T-helper 22 cell (primary cell): ENCODE data around the gene PLEKHM3.

Source experiments
- DNase-seq: peaks from one replicate; pipeline ENCODE4 v3.0.0-alpha.2; 2020; ENCODE audit warnings: low read depth

Gene PLEKHM3

DNA sequence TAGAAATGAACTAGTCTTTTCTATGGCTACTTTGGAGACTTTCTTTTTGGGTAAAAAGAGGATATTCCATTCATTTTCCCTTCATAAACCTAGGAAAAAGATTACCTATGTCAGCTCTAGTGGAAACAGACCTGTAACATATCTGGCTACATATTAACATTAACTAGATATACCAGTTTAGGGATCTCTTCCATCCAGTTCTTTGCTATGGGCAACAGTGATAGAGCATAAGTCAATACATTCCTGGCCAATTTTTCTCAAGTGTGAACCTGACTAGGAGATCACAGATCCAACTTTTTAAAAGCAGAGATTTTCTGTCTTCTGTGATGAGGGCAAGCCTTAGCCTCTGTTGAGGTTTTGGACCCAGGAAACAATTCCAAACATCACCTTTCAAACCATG, 34.5 kb downstream of the PLEKHM3 start:
- no peak for DNase-seq

DNA sequence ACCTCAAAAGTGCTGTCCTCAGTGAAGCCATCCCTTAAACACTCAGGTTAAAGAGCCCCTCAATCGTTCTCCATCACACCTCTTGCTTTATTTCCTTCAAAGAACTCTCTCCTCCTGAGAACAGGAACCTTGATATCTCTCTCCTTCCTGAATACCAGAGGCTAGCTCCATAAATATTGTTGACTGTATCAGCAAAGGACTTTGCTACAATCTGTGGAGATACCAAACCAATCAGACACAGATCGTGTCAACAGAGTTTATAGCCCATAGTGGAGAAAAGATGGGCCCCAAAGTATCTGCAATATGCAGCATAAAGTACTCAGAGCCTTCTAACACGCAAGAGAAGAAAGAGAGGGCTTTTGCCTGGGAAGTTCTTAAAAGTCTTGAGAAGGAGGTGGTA, 36.4 kb downstream of the PLEKHM3 start:
- DNase-seq, result no peak

DNA sequence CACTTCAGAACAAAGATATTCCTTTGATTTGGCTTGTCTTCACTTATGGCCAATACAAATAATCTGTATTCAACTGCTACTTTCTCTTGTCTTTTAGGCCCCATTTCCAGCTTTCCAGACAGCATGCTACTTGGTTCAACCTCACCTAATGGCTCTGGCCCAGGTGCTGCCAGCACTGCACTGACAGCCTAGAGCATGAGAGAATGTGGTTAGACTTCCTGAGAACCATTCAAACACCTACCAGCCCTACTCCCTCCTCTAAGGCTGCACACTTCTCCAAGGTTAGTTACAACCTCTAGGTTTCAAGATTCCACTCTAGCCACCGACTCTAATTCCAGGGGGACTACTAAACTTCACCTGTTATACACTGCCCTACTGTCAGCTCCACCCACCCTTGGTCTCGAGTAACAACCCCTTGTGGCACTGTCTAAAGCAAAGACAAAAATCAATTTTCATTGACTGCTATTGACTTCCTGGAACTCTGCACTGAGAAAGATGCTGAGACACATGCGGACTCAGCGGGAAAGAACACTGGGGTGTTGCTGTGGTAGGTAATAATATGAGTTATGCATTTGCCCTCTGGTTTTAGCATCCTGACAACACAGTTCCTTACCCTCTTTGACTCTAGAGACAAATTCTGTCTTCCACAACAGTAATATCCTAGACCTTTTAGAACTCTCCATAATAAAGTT, 38.2 kb downstream of the PLEKHM3 start:
- DNase-seq, result no peak

DNA sequence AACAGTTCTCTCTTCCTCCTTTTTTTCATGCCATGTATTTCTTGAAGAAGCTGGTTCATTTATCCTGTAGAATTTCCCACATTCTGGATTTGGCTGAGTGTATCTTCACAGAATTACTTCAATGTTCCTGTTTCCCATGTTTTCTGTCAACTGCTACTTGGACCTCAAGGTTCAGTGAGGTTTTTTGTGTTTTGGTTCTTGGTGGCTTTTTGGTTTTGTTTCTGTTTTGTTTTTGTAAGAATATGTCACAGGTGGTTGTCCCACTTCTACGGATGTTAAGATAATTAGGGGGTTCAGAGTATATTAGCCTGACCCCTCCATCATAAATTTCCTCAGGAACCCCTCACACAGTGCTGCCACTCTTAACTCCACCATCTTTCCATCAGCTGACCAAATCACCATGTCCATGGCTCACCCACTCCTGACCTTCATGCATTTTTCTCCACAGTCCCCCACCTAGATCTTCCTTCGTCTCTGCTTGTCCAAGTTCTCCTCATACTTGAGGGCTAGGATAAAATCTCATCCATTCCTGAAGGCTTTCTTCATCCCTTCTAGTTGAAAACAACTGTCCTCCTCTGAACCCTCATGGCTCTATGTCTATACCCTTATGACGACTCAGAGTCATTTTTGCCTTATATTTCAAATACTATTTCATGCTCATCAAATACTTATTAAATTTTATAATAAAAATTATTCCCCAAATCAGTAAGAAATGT, 40.4 kb downstream of the PLEKHM3 start:
- no peak for DNase-seq

DNA sequence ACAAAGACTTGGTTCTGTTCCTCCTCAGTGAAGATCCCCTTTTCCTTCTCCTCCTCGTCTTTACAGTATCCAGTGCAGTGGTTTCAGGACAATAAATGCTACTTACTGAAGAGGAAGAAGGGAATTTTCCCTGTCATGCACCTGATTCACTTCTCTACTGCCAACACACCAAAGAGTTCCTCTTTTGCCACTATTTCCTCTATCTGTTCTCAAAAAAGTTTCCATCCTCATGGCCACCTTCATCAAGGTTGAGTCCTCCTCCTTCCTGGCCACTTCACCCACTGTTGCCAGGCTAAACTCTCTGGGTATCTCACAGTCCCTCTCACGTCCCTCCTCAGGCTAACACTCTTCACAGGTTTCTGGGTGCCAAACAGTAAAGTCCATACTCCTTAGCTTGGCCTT, 41.7 kb downstream of the PLEKHM3 start:
- DNase-seq, result no peak

DNA sequence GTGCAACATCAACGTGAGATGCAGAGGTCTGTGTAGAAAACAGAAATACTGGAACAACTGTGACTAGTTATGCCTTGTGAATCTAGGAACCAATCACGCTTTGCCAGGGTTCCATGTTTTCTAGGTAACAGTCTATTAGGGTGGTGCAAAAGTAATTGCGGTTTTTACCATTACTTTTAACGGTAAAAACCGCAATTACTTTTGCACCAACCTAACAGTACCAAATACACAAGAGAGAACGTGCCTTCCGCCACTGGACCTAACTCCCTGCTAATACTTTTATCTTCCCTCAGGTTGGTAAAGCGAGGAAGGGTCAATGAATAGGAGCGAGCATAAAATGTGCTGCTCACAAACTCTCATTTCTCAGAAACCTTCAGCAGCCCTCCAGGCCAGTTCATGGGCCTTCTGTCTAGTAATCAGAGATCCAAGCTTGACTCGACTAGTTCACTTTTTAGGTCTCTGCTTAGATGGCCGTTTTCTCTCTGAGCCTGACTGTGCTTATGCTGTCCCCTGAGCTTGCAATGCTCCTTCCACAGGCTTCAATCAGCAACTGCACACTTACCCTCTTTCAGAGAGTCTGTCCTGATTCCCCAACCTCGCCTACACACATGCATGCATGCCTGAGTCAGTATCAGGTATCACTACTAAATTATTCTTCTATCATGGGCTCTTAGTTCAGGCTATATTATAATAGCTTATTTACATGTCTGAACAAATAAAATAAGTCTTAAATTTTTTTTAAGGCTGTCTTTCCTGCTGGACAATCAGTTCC, 47.0 kb downstream of the PLEKHM3 start:
- DNase-seq, result no peak

DNA sequence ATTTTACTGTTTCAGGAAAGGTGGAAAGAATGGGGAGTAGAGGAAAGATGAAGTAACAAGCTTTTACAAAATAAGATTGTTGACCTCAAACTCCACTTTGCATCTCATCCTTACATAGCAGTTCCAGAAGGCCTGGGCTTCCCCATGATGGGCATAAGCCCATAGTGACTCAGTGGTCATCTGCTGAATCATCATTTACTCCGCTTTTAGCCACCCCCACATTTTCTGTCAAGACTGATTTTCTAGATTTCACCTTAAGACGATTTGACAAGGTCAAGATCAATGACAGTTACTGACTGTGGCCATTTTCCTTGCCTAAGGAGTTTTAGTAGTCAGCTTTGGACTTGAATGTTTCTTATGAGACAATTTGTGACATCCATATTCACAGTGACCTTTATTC, 49.4 kb downstream of the PLEKHM3 start:
- DNase-seq, result no peak

DNA sequence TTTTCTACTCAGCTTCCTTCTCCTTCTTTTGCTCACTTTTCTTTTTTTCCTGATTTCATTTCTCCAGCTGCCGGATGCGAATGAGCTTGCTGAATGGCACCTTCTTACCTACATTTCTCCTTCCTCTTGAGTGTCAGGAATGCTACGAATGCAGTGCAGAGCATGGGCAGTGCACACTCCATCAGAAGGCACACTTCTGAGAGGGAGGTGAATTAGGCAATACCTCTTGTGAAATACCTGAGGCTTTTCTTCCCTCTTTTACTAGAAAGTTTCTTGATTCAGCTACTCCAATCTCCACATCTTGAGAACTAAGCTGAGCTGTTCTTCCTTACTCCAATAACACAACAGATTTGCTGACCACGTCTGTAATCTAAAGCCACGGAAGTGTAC, 51.1 kb downstream of the PLEKHM3 start:
- no peak for DNase-seq

DNA sequence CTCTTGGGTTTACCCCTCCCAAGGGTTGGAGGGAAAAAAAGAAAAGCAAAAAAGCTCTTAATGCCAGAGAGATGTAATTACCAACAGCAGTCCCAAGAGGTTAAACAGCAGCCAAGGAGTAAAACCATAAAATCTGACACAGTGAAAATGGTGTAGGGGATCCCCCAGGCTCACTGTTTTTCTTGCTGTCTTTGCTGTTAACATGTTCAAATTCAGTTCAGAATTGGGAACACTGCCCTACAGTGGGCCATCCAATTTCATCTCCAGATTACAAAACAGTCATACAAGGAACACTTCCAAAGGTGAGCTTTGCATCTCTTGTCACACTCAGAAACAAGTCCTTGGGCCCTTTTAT, 54.5 kb downstream of the PLEKHM3 start:
- no peak for DNase-seq

DNA sequence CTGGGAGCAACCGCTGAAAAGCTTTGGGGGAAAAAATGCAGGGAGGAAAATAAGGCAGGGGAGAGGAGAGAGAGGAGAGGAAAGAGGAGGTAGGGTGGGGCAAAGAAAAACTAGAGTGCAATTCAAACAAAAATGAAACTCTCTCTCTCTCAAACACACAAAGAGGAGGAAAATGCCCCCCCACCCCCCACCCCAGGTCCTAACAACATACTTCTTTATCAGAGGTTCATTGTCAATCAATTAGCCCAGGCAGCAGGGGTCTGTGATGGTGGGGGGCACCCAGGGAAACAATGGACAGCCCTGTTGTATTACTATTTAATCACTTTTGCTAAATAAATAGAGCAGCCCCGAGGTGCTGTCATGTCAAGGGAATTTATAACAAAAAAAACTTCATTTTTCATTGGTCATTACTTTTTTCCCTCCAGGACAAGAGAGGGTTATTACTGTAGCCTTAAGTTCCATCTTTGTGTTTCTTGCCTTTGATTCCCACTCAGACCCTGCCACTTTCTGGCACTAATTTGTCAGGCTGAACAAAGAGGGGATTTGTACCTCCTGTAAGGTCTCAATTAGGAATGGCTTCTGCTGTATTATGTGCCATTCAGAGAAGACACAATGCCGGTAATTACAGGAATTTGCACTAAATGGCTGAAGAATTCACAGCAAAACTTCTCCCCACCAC, 55.0 kb downstream of the PLEKHM3 start:
- DNase-seq, result no peak

DNA sequence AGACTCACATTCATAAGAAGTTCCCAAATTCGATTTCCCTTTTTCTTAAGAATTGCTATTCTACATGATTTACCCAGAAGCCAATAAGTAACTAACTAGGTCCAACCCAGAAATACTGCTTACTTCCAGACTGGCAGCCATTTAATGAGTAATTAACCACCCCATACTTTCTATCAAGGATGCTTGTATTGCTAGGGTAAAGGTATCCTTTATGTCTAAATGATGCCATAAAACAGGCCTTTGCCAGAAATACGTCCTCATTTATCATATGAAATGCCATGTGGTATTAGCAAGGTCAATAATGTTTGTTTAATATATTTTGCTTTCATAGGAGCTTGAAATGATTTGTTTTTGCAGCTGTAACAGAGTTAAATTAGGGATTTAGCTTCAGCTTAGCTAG, 56.1 kb downstream of the PLEKHM3 start:
- DNase-seq, result no peak

DNA sequence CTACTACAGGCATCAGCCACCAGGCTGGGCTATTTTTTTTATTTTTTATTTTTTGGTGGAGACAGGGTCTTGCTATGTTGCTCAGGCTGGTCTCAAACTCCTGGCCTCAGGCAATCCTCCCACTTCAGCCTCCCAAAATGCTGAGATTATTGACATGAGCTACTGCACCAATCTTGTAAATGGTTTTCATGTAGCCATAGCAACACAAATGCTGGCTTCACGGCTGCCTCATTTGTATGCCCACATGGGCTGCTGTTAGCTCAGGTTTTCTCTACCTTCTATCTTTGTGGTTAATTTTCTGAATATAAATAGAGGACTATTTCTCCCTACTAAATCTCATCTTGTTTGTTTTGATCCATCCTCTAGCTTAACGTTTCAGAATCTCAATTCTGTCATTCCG, 58.2 kb downstream of the PLEKHM3 start:
- DNase-seq, result no peak

DNA sequence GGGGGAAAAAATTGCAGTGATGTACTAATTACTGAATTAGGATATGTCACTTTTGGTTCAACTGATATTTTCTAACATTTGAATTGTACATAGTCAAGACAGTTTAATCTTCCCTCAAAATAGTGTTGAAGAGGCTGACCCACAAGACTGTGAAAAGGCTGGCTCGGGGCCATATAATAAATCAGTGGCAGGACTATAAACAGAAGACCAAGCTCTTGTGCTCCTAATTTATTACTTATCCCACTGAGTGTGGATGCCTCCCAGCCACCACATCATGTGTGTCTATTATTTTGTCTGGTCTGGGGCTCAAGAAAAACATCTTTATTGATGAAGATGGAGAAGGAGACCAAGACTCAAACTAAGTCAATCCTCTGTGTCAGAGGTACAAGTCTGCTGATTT, 64.4 kb downstream of the PLEKHM3 start:
- no peak for DNase-seq

DNA sequence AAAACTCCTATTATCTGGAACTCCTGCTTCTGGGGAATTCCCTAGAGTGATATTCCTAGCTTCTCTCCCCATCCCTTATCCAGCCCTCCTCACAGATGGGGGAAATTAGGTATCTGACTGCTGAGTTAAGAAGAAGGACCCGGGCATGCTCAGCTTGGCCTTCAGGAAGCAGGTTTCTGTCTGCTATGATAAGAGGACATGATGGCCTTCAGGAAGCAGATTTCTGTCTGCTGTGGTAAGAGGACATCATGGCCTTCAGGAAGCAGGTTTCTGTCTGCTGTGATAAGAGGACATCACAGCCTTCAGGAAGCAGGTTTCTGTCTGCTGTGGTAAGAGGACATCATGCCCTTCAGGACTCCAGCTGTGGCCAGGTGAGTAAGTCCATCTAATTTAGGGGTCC, 65.2 kb downstream of the PLEKHM3 start:
- no peak for DNase-seq

DNA sequence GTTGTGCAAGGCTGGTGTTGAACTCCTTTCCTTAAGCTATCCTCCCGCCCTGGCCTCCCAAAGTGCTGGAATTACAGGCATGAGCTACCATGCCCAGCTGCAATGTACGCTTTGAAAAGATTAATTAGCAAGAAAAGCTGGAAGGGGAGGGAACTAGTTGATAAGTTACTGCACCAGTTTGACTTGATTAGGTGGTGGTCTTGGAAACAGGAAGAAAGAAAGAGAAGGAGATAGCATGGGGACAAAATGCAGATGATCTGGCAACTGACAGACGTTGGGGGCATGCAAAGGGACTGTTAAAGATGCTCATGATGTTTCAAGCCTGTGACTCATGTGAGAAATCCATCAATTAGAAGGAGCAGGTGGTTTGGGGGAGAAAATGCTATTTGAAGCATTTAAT, 68.6 kb downstream of the PLEKHM3 start:
- no peak for DNase-seq

DNA sequence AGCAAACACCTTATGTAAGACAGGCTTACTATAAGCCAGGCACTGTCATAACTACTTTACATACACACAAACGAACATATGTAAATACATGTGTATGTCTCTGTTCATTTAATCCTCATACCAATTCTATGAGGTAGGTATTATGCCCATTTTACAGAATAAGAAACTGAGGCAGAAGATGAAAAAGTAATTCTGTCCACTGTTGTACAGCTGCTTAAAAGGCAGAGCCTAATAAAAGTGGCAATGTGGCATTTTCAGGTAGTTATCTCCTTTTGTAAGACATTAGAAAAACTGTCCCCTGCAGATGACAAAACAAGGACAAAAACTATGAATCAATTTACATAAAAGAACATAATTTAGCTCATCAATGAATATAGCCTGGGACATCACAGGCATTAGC, 69.9 kb downstream of the PLEKHM3 start:
- DNase-seq, result no peak

DNA sequence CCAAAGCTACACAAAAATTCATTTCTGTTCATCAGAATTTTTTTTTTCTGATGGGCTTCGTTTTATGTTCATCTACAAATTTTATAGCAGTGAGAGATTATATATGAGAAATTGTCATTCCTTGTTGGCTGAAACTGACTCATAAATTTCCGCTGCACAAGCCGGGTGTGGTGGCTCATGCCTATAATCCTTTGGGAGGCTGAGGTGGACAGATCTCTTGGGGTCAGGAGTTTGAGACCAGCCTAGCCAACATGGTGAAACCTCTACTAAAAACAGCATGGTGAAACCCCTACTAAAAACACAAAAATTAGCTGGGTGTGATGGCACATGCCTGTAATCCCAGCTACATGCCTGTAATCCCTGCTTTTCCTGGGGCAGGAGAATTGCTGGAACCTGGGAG, 72.0 kb downstream of the PLEKHM3 start:
- no peak for DNase-seq

DNA sequence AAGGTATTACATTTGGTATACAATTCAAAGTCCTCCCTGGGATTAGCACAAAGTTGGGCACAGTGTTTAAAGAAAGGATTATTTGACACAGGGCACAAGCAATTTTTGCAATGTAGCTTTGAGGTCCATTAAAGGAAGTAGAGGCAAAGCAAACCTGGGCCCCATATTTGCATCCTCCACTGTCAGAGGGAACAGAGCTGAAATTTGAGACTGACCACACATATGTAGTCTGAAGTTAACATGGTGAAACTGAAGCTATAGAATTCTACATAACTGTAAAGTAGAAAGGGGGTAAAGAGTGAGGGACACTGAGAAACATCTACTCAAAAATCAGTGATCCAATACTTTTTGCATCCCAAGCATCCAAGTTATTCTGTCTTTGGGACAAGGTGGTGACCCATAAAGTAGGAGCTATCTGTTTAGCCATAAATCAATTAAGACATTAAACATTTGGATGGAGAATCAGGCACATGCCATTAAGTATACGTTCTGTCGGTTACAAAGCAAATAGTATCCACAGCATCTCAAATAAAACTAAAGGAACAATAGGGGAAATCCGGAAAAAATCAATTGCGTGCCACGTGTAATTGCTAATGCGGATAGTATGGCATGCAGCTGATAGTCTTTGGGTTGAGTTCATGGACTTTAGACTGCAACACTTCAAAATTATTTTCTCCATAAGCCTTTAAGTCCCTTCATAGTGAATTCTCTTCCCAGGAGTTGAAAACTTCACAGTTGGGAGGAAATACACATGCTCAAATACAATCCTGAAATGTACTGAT, 72.6 kb downstream of the PLEKHM3 start:
- DNase-seq, result no peak

DNA sequence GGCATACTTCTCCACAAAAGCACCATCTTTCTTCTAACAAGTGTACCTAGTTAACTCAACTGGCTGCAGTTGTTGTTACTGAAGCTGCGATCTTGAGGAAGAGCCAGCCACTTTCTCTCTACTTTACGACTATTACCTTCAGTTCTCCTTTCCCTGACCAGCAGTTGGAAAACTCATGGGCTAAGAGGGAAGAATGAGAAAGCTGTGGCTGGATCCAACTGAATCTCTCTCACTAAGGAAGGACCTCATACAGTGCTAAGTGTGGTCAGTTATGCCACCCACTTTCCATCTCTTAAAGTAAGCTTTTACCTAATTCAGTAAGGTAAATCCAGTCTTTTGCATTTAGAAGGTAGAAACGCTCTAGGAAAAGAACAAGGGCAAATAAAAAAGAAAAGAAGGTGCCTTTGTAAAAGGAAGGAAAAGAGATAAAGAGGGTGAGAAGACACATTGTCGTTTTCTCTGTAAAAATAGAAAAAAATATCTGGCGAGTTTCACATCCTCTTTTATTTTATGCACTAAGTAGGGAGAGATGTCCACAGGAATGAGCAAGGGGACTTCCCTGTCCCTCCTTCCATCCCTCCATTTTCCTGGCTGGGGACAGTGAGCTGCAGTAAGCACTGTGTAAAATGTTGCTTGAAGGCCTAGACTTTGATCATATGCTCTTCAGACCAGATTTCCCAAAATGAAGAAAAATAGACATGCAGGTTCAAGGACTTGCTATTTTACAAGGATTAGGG, 73.4 kb downstream of the PLEKHM3 start:
- no peak for DNase-seq

DNA sequence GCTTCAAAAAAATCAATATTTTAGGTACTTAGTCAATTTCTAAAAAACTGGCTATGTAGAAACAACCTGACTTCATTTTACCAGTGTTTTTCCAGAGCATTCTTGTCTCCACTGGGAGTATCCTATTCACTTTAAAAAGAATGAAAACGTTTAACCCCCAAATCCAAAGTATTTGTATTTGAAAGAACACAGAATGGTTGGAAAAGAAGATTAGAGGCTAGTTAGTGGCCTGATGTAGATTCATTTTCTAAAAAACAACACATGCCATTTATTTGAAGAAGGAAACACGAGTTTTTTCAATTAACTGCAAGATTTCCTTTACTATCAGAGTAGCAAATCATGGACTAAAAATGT, 74.6 kb downstream of the PLEKHM3 start:
- no peak for DNase-seq

DNA sequence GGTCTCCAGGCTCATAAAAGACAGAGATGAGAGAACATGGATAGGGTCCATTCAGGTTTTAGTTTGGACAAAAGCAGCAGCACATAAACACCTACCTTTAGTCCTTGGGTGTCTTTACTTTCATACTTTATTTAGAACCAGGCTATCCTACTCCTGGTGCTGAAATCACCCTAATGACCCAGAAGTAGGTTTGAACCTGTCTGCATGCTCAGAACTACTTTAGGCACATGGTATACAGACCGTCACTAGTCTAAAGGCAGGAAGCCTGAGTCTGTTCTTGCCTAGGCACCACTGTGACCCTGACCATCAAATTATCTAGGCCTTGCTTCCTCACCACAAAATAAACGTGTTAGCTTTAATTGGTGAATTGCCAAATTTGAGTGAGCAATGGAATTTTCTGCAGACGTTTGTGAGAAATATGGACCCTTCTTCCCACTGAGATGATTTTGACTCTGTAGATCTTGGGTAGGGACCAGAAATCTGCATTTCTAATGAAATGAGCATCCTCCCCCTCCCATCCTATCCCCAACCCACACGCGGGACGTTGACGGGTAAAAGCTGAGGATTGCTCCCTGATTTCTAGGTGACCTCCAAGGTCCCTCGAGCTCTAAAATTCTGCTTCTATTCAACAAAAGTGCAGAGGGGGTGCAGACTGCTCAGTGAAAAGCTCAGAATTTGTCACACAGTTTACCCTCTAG, 75.1 kb downstream of the PLEKHM3 start:
- DNase-seq, result no peak
